Measurements from ENCODE around the gene CREB3.

Gene CREB3

DNA sequence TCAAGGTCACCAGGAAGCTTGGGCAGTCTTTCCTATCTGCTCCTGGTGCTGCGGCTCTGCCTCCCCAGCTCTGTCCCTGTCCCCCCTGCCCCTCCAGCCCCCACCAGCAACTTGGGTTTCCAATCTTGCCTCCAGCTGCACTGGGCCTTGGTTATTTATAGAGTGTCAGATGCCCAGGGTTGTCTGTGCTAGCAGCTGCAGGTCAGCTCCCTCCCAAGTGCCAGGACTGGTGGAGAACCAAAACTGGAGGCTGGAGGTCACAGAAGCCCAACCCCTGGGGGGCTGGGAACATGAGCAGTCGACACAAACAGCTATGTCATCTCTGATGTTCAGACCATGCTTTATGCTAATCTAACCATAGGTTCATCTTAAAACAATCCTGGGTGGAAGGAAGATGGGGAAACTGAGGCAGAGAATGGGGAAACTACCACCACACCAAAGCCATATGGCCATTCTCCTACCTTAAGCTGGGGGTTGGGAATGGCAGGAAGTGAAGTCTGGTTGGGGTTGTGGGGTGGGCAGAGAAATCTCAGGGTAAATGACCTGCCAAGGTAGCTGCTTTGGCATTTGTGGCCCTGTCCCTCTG is 44.4 kb upstream of the CREB3 start:
- peak overlapping the region; percentile 100 for H3K4me3 ChIP-seq (ENCODE audit: low read depth, low read length)
- TF ChIP-seq, protein P1, sequence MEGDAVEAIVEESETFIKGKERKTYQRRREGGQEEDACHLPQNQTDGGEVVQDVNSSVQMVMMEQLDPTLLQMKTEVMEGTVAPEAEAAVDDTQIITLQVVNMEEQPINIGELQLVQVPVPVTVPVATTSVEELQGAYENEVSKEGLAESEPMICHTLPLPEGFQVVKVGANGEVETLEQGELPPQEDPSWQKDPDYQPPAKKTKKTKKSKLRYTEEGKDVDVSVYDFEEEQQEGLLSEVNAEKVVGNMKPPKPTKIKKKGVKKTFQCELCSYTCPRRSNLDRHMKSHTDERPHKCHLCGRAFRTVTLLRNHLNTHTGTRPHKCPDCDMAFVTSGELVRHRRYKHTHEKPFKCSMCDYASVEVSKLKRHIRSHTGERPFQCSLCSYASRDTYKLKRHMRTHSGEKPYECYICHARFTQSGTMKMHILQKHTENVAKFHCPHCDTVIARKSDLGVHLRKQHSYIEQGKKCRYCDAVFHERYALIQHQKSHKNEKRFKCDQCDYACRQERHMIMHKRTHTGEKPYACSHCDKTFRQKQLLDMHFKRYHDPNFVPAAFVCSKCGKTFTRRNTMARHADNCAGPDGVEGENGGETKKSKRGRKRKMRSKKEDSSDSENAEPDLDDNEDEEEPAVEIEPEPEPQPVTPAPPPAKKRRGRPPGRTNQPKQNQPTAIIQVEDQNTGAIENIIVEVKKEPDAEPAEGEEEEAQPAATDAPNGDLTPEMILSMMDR (IDR thresholded peaks at IDR 0.05; ENCODE audit: low read depth, low read length): no peak

DNA sequence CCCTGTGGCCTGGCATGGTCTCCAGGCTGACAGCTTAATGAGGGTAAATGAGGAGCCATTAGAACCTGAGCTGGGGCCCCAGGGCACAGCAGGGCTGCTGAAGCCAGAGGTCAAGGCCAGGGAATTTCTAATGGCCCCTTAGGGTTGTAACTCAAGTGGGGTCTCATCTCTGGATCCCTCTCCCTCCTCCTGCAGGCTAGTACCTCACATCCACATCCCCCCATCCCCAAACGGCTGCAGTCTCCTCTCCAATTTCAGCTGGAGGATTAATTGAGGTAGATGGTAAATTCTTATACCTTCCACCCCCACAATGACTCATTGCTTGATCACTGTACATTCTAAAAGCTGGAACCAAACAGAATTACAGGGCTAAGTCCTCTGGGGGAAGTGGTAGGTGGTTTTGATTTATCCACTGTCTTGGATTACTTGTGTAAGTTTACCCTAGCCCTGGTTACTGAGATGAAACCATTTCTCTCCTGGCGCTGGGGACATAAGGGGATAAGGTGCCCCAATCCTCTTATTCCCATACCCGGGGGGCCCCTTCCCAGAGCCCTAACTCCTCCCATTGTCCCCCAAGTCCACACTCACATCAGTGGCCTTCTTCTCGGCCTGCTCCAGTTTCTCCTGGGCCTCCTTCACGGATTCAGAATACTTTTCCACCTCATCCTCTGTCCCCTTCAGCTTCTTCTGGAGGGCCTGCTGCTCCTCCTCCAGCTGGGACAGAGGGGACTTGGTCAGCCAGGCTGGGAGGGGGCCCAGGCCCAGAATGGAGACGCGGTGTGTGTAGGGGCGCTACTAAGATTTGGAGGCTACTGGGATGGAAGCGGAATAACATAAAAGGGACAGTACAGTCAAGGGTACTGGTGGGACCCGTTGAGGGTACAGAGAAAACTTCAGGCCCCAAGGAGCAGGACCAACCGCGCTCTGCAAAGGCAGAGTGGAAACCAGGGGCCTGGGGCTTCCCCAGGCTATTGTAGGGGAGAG is 43.6 kb upstream of the CREB3 start:
- TF ChIP-seq, protein P1 (IDR thresholded peaks at IDR 0.05; ENCODE audit: low read depth, low read length): no peak
- H3K4me3 ChIP-seq (ENCODE audit: low read depth, low read length): peak overlapping the region; percentile 100

DNA sequence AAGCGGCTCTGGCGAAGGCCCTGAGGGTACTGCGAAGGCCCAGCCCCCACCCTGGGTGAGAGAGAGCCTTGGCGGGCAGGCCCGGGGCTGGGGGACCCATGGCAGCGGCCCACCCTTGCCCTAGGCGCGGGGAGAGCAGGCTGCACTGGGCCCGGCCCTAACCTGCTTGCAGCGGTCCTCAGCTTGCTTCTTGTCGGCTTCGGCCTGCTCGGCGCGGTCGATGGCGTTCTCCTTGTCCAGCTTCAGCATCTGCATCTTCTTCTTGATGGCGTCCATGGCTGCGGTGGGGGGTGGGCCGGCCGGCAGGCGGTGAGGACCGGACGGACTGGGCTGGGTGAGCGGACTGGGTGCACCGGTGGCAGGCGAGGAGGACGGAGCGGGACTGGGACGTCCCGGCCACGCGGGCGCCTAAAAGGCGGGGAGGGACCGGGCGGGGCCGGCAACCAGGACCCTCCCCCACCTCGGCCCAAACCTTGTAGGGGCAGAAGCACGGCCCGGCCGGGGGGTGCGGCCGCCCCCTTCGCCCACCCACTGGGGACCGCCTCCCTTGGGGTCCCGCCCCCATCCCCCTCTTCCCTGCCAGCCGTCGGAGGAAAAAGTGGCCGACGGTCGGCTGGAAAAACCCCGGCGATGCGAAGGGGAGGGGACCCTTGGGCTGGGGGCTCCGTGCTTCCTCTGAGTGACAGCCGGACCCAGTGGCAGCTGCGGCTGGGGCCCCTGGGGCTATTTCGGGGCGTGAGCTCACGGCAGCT is 42.7 kb upstream of the CREB3 start, which contains the start of gene TPM2:
TSS of gene TPM2 (minus strand) at position 384 of the 752 bp plus-strand sequence. CDS start at position 276, 108 bp downstream.
- peak within 1 kb of the TSS; percentile 100 for H3K4me3 ChIP-seq (ENCODE audit: low read depth, low read length)
- TF ChIP-seq, protein P1 (IDR thresholded peaks at IDR 0.05; ENCODE audit: low read depth, low read length): no peak

DNA sequence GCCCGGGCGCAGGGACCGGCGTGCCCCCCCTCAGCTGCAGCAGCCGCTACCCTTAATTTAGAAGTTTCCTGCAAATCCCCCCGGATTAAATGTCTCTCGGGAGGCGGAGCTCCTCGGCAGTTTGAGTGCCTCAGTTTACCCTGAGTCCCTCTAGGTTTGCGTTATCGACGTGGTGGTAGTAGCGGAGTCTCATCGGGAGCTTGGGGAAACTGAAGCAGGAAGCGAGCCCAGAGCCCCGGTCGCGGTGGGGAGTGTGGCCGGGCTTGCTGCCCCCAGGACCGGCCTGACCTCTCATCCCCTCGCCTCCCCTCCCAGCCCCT is 42.2 kb upstream of the CREB3 start:
- H3K4me3 ChIP-seq (ENCODE audit: low read depth, low read length): peak overlapping the region; percentile 100
- TF ChIP-seq, protein P1 (IDR thresholded peaks at IDR 0.05; ENCODE audit: low read depth, low read length): no peak

DNA sequence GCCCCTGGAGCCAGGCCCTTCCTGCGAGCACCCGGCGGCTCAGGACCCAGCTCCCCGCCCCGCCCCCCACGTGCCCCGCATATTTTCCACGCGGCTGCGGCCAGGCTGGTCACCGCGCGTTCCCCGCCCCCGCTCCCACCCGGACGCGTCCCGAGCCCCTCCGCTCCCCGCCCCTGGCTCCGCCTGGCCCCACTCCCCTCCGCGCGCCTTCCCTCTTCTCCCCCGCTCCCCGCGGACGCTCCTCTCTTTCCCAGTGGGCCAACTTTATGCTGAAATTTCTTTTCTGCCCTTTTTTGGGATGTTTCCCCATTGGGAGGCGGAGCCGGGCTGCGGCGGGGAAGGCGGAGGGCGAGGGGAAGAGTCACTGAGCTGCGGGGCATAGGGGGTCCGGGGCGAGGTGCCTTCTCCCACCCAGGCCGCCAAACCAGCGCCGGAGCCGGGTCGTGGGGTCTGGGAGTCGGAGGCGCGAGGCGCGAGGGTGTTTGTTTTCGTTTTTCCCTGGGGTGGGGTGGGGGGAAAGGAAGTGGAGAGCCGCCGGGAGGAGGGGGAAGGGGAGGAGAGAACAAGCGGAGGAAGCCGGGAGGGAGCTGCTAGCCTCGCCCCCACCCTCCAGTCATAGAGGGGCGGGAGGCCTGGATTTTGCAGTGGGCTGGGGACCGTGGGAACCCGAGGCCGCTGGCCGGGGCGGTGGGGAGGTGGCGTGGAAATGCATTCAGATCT is 41.7 kb upstream of the CREB3 start:
- TF ChIP-seq, protein P1 (IDR thresholded peaks at IDR 0.05; ENCODE audit: low read depth, low read length): no peak
- H3K4me3 ChIP-seq (ENCODE audit: low read depth, low read length): peak overlapping the region; percentile 100

DNA sequence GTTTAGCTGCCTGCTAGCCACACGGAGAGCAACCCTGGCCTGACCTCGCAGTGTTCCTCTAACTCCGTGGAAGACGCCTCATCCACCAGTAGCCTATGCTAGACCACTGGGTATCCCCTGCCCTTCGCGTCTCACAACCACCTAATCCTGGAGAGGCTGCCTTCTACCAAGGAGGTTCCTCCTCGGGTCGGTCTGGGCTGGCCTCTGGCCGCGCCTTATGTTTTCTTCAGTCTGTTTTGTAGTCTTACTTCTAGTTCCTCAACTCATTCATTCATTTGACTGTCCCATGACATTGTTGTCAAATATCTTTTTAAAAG is 41.2 kb upstream of the CREB3 start:
- peak overlapping the region; percentile 100 for H3K4me3 ChIP-seq (ENCODE audit: low read depth, low read length)
- TF ChIP-seq, protein P1 (IDR thresholded peaks at IDR 0.05; ENCODE audit: low read depth, low read length): no peak
